ENCODE results near the gene SV2A. TPM values are rescaled to one million over a fixed set of nuclear protein-coding genes. Genes with fewer than 3 reads are reported as not detected.
"Not testable (repeated sequence)": the region's sequence is repeated elsewhere in the genome, so short reads cannot be mapped to it uniquely, and the experiment has no call there.

The SV2A gene
- polyA plus RNA-seq, 1 experiment = 25.4 TPM

- no peak for DNase-seq (ENCODE audit: low read depth)
- TF ChIP-seq, protein P1, sequence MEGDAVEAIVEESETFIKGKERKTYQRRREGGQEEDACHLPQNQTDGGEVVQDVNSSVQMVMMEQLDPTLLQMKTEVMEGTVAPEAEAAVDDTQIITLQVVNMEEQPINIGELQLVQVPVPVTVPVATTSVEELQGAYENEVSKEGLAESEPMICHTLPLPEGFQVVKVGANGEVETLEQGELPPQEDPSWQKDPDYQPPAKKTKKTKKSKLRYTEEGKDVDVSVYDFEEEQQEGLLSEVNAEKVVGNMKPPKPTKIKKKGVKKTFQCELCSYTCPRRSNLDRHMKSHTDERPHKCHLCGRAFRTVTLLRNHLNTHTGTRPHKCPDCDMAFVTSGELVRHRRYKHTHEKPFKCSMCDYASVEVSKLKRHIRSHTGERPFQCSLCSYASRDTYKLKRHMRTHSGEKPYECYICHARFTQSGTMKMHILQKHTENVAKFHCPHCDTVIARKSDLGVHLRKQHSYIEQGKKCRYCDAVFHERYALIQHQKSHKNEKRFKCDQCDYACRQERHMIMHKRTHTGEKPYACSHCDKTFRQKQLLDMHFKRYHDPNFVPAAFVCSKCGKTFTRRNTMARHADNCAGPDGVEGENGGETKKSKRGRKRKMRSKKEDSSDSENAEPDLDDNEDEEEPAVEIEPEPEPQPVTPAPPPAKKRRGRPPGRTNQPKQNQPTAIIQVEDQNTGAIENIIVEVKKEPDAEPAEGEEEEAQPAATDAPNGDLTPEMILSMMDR (IDR thresholded peaks at IDR 0.05; ENCODE audit: insufficient read depth, low read depth, low read length) = no peak
- H3K27me3 ChIP-seq (ENCODE audit: control insufficient read depth, insufficient read depth, low read length) = no peaks in the 10 kb centered on the region
- no peaks in the 10 kb centered on the region for H3K36me3 ChIP-seq (ENCODE audit: control insufficient read depth, insufficient read depth, low read length)
- ChIA-PET POLR2A (no interaction called here), CTCF (no interaction called here)
- H3K4me3 ChIP-seq (ENCODE audit: low read depth, low read length) = no peak overlapping the region
Measured at GRCh38 chr1:149877211-149877946, 40.3 kb downstream of the SV2A start.

GRCh38 chr1:149873060-149873459 lies 44.6 kb downstream of the SV2A start:
- H3K4me3 ChIP-seq (ENCODE audit: low read depth, low read length); DNase-seq (ENCODE audit: low read depth); CTCF ChIA-PET; H3K36me3 ChIP-seq (ENCODE audit: control insufficient read depth, insufficient read depth, low read length); H3K27me3 ChIP-seq (ENCODE audit: control insufficient read depth, insufficient read depth, low read length); POLR2A ChIA-PET: not testable (repeated sequence)

DNA sequence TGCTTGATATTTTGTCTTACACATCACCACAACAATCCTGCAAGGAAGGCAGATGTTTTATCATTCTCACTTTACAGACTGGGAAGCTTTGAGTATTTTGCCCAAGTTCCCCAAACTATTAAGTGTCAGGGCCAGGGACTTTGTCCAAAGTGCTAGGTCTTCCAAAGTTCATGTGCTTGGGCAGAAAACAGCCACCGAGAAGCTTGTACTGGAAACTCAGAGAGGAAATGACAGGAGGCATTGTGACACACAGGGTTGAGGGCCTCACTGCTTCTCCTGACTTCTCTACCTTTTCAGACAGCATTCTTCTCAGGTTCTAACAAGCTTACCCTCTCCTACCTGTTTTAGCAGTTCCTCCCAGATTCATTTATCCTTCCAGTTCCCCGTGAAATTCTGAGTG lies 50.8 kb downstream of the SV2A start:
- H3K27me3 ChIP-seq (ENCODE audit: control insufficient read depth, insufficient read depth, low read length); POLR2A ChIA-PET: not testable (repeated sequence)

GRCh38 chr1:149861497-149862054 lies 56.1 kb downstream of the SV2A start:
- POLR2A ChIA-PET; CTCF ChIA-PET; H3K36me3 ChIP-seq (ENCODE audit: control insufficient read depth, insufficient read depth, low read length); DNase-seq (ENCODE audit: low read depth); H3K27me3 ChIP-seq (ENCODE audit: control insufficient read depth, insufficient read depth, low read length); H3K4me3 ChIP-seq (ENCODE audit: low read depth, low read length): not testable (repeated sequence)

More for the DNA sequence above, 50.8 kb downstream of the SV2A start:
- DNase-seq (ENCODE audit: low read depth); CTCF ChIA-PET; H3K4me3 ChIP-seq (ENCODE audit: low read depth, low read length); H3K36me3 ChIP-seq (ENCODE audit: control insufficient read depth, insufficient read depth, low read length): not testable (repeated sequence)

DNA sequence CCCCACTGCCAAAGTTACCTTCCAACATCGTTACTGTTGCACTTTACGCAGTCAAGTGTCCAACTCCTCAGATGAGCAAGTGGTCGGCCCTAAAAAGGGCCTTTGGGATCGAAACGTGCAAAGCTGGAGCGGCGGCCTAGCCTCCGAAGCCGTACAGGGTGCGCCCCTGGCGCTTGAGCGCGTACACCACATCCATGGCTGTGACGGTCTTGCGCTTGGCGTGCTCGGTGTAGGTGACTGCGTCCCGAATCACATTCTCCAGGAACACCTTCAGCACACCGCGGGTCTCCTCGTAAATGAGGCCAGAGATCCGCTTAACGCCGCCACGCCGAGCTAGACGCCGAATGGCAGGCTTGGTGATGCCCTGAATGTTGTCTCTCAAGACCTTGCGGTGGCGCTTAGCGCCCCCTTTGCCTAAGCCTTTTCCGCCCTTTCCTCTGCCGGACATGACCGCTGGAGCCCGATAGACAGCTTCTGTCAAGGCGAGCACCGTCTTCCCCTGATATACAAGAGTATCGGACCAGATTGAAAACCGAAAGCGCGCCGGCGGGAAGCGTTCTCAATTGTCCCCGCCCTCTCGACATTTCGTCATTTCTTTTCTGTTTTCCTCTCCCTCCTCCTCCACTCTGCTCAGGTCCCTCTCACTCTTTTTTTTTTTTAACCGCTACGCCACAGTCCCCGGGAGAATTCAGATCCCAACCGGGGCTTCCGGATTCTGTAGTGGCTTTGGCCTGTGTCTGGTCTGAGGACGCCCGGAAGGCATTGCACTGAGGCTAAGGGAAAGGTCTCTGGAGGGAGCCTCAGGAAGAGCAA lies 56.8 kb downstream of the SV2A start:
- H3K27me3 ChIP-seq (ENCODE audit: control insufficient read depth, insufficient read depth, low read length); POLR2A ChIA-PET; DNase-seq (ENCODE audit: low read depth); CTCF ChIA-PET; H3K4me3 ChIP-seq (ENCODE audit: low read depth, low read length); H3K36me3 ChIP-seq (ENCODE audit: control insufficient read depth, insufficient read depth, low read length): not testable (repeated sequence)

GRCh38 chr1:149860271-149860670 lies 57.4 kb downstream of the SV2A start:
- POLR2A ChIA-PET; H3K36me3 ChIP-seq (ENCODE audit: control insufficient read depth, insufficient read depth, low read length); H3K27me3 ChIP-seq (ENCODE audit: control insufficient read depth, insufficient read depth, low read length); DNase-seq (ENCODE audit: low read depth); CTCF ChIA-PET; H3K4me3 ChIP-seq (ENCODE audit: low read depth, low read length): not testable (repeated sequence)

Other genes with a start within 250 kb of the SV2A start
- not detected in 2 replicates for gene FCGR1A, start 135.2 kb downstream of the SV2A start, polyA plus RNA-seq (2011; rRNA removed)
- gene BOLA1, start 18.3 kb downstream of the SV2A start, polyA plus RNA-seq (2011; rRNA removed) = 15.1 and 21.0 TPM in 2 replicates
- 37.8 and 37.9 TPM in 2 replicates for gene SF3B4, start 10.0 kb upstream of the SV2A start, polyA plus RNA-seq (2011; rRNA removed)
- 14.3 and 14.5 TPM in 2 replicates for gene MTMR11, start 19.0 kb upstream of the SV2A start, polyA plus RNA-seq (2011; rRNA removed)
- 9.3 and 10.1 TPM in 2 replicates for gene OTUD7B, start 92.9 kb upstream of the SV2A start, polyA plus RNA-seq (2011; rRNA removed)
- gene VPS45, start 149.9 kb upstream of the SV2A start, polyA plus RNA-seq (2011; rRNA removed) = 29.0 and 47.0 TPM in 2 replicates
- 27.9 and 41.3 TPM in 2 replicates for gene PLEKHO1, start 232.1 kb upstream of the SV2A start, polyA plus RNA-seq (2011; rRNA removed)

Measured in BJ (cell line).